HG03378 (cell line): ENCODE data around the gene OSBPL9.
A peak's percentile ranks its signal among the peaks of the same experiment; 100 is the strongest.
"Not testable (repeated sequence)": the region's sequence is repeated elsewhere in the genome, so short reads cannot be mapped to it uniquely, and the experiment has no call there.

ENCODE experiments used
- ATAC-seq: cut with Tn5 transposase; IDR thresholded peaks from one replicate; pipeline ENCODE4 v1.9.1; 2021; ENCODE audit warnings: mild to moderate bottlenecking, moderate library complexity; ENCODE audit not compliant: unreplicated experiment

OSBPL9 gene

DNA sequence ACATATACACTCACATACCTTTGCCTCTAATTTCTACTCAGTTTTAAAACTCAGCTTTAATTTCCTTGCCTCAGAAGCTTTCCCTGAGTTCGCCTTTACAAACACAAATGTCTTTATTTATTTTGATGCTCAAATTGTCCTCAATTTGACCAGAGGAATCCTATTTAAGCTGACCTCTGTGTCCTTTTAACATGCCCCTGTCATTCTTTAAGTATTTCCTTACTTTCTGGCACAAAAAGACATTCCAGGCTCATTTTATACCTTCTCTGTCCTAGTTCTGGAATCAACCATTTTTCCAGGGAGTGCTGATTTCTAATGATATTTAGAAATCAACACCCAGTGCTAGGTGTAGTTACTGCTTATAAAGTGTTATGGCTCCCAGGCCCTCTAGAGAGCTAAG lies 82.5 kb downstream of the OSBPL9 start:
- no peak for ATAC-seq

DNA sequence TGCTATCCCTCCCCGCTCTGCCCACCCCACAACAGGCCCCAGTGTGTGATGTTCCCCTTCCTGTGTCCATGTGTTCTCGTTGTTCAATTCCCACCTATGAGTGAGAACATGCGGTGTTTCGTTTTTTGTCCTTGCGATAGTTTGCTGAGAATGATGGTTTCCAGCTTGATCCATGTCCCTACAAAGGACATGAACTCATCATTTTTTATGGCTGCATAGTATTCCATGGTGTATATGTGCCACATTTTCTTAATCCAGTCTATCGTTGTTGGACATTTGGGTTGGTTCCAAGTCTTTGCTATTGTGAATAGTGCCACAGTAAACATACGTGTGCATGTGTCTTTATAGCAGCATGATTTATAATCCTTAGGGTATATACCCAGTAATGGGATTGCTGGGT lies 84.9 kb downstream of the OSBPL9 start:
- not testable (repeated sequence) for ATAC-seq

DNA sequence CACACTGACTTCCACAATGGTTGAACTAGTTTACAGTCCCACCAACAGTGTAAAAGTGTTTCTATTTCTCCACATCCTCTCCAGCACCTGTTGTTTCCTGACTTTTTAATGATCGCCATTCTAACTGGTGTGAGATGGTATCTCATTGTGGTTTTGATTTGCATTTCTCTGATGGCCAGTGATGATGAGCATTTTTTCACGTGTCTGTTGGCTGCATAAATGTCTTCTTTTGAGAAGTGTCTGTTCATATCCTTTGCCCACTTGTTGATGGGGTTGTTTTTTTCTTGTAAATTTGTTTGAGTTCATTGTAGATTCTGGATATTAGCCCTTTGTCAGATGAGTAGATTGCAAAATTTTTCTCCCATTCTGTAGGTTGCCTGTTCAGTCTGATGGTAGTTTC lies 85.3 kb downstream of the OSBPL9 start:
- ATAC-seq = not testable (repeated sequence)

DNA sequence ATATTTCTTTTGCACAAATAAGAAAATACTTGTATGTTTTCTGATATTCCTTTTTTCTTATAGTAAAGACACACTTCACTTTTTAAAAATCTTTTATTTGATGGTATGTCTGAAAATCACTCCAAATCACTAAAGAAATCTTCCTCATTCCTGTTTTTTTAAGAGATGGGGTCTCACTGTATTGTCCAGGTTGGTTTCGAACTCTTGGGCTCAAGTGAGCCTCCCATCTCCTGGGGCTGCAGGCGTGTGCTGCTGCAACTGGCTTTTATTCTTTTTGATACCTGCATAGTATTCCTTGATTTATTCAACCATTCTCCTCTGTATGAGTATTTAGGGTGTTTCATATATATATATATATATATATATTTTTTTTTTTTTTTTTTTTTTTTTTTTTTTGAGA lies 88.1 kb downstream of the OSBPL9 start:
- no peak for ATAC-seq

DNA sequence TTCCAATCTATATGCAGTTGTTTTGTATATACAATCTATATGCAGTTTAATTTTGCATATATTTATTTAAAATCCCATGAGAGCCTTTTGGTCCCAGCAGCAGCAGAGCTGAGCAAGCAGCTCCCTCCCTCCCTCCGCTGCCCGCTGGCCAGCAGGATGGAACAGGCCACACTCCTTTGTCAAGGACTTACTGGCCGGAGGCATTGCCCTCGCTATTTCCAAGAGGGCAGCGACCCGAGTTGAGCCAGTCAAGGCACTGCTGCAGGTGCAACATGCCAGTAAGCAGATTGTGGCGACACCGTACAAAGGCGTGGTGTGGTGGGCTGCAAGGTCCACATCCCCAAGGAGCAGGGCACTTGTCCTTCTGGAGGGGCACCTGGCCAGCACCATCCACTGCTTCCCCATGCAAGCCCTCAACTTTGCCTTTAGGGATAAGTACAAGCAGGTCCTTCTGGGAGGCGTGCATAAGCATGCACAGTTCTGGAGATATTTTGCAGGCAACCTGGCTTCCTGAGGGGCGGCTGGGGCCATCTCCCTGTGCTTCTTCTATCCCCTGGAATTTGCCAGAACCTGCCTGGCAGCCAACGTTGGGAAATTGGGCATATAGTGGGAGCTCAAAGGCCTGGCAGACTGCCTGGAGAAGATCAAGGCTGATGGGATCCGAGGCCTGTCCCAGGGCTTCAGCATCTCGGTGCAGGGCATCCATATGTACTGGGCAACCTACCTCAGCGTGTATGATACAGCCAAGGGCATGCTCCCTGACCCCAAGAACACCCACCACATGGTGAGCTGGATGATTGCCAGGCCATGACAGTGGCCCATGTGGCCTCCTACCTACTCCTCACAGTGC lies 92.2 kb downstream of the OSBPL9 start:
- ATAC-seq = no peak

DNA sequence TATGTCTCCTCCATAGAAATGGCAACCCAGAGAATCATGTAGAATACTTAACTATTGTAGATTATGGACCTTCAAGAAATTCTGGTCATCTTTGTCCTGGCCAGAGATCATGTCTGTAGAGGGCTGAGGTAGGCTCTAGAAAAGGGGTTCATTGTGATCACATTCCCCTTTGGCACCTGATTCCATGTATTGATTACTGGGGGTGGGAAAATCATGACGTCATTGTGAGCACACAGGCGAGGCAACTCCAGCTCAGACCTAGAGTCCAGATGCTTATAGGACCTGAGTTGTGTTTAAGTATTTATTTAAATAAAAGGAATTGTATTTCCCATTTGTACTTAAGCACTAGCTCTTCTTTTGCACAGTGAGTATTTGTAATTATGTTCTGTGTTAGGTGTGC lies 93.1 kb downstream of the OSBPL9 start:
- ATAC-seq = no peak

DNA sequence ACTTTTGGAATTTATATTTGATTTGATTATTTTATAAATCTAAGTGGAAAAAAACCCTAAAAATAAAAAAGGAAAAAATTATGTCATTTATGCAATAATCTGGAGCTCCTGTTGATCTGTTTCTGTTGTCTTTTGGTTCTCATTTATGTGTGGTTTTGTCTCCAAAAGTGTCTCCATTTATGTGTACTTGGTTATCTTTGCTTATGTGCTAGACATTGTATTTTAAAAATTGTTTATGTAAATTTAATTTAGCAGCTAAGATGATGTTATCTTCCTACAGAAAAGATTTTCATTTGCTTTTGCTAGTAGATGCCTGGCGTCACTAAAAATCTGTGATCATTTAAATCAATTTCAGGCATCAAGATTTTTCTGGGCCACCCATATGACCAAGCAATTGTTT lies 95.7 kb downstream of the OSBPL9 start:
- no peak for ATAC-seq

DNA sequence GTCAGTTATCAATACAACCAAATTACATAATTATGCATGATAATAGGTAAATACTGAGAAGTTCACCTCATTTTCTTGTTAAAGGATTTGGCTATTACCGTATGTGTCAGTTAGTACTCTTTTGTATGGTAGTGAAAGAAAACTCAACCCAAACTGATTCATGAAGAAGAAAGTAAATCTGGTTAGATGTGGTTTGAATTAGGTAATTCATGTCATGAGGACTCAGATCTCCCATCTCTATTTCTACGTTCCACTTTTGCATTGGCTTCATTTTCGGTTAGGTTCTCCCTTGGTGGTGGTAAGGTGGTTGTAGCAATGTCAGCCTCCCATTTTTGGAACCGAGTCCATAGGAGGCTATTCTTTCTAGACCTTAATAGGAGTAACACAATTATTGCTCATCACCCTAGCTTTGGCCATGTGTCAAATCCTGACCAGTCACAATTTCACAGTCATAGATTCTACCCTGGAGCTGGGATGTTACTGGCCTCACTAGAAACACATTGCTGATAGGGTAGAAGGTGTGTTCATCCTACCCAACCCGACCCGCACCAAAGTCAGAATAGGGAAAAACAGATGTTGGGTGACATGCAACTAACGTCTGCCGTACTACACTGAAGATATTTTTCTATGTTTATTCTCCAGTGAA lies 97.6 kb downstream of the OSBPL9 start:
- no peak for ATAC-seq

DNA sequence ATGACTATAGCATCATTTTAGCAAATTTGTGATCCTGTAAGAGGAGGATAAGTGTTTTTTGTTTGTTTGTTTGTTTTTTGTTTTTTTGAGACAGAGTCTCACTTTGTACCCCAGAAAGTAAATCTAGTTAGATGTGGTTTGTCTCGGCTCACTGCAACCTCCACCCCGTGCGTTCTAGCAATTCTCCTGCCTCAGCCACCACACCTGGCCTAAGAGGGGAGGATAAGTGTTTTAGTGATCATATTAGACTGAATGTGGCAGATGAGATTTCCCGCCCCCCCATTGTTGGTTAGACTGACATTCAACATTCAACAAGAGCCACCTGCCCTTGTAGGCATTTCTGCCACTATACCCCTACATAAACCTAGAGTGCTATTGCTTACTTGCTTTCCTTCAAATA lies 98.5 kb downstream of the OSBPL9 start:
- ATAC-seq = no peak

DNA sequence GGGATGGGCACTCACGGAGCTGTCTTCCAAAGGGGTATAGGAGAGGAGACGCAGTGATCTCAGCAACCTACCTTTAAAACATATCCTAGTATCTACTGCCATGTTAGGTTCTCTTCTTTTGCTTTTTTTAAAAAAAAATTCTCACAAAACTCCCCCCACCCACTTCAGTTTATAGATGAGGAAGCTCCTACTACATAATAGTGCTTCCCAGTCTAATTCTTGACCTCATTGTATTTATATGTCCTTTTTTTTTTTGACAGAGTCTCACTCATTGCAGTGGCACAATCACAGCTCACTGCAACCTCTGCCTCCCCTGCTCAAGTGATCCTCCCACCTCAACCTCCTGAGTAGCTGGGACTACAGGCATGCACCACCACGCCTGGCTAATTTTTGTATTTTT lies 99.9 kb downstream of the OSBPL9 start:
- ATAC-seq = no peak

DNA sequence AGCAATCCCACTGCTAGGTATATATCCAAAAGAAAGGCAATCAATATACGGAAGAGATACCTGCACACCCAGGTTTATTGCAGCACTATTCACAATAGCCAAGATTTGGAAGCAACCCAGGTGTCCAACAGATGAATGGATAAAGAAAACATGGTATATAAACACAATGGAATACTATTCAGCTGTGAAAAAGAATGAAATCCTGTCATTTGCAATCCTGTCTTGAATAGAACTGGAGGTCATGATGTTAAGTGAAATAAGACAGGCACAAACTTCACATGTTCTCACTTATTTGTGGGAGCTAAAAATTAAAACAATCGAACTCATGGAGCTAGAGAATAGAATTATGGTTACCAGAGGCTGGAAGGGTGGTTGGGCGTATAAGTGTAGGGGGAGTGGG lies 101.0 kb downstream of the OSBPL9 start:
- no peak for ATAC-seq

DNA sequence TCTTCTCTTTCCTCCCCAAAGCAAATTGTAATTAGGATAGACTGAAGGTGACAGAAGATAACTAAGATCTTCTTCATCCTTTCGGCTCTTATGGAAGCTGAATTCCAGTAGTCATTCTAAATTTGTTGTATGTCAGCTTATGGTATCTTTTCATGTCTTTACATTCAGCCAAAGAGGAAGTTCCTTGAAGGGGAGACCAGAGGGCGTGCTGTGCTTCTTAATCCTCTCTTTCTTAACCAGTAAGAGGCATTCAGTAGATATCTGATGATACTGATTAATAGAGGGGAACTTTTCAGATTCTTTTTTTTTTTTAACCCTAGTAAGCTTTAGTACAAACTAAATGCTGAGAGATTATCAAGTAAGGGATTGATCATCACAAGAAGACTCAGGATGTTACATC lies 102.3 kb downstream of the OSBPL9 start:
- no peak for ATAC-seq

DNA sequence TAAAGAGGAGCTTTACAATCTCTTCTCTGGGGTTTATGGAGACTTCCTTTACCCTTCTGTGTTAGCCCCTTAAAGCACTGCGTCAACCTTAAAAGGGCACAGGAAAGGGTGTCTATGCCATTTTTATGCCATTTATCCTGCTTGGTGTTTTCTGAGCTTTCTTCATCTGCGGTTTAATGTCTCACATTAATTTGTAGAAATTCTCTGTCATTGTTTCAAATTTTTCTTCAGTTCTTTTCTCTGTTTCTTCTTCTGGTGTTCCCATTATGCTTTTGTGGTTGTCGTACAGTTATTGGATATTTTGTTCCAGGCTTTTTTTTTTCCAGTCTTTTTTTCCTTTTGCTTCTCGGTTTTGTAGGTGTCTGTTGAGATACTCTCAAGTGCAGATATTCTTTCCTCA lies 107.9 kb downstream of the OSBPL9 start:
- no peak for ATAC-seq

DNA sequence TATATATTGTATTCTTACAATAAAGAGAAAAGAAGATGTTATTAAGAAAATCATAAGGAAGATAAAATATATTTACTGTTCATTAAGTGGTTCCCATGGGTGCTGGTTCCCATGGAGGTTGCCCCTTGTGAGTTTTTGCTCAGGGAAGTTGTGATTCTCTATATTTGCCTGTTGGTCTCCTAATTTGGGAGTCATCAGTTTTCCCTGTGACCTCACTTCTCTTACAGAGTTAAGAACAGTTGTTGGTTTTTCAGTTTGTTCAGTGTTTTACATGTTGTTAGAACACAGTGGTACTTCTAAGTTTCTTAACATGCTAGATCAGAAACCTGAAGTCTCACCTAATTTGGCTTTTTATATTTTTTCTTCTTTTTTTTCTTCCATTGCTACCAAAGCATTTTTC lies 109.2 kb downstream of the OSBPL9 start:
- no peak for ATAC-seq

DNA sequence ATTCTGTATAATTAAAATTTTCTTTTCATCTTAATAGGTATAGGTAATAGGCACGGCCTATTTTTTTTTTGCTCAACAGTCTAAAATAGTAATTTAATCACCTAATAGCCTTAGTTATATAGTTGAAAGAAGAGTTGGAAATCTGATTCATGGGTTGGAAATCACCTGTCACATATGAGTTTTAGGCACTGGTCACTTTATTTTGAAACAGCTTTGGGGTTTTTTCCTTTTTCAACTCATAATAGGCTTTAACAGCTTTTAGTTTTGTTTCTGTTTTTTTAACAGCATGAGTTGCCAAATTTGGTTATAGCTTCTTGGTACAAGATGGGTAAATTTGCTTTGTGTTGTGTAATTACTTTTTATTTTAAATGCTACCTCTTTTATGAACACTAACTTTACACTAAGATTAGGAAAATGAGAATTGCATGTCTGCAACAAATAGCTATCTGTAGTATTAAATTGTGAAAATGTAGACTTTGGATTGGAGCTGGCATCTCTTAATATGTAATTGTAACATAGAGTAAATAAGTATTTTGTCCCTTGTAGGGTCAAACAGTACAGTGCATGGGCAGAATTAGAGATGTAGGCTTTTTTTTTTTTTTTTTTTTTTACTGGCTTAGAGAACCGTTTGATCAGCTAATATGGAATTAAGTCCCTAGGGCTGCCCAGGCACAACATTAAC lies 109.8 kb downstream of the OSBPL9 start:
- ATAC-seq = no peak

DNA sequence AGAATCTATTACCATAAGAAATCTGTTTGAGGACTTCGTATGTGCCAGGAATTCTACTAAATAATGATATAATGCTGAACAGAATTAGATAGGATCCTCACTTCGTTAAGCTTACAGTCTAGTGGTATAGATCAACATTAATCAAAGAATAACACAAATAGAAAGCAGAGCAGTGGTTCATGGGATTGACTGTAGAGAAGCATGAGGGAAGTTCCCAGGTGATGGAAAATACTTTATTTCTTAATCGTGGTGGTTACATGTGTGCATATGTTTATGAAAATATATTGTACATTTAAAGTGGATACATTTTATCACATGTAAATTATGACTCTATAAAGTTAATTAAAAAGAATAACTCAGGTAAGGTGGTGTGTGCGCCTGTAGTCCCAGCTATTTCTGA lies 110.5 kb downstream of the OSBPL9 start:
- no peak for ATAC-seq

DNA sequence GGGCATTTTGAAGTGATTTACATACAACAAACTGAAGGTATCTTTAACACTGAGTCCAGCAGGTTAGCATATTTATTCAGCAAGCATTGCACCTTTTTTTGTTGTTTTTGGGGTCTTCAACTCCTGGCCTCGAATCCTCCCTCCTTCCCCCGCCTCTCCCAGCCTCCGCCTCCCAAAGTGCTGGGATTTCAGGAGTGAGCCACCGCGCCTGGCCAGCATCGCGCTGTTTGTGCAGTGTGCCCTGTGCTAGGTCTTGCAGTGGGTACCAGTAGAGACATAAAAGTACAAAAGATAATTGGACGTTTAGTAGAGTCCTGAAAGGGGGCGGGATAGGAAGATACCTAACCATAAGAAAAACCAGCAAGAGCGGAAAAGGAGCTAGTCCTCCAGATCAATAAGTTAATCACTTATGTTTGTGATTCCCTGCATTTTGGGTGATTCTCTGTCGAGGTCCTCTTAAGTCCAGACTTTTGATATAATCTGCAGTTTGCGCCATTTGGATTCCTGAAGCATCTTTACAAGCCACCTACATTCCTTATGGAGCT lies 111.8 kb downstream of the OSBPL9 start:
- ATAC-seq = no peak

DNA sequence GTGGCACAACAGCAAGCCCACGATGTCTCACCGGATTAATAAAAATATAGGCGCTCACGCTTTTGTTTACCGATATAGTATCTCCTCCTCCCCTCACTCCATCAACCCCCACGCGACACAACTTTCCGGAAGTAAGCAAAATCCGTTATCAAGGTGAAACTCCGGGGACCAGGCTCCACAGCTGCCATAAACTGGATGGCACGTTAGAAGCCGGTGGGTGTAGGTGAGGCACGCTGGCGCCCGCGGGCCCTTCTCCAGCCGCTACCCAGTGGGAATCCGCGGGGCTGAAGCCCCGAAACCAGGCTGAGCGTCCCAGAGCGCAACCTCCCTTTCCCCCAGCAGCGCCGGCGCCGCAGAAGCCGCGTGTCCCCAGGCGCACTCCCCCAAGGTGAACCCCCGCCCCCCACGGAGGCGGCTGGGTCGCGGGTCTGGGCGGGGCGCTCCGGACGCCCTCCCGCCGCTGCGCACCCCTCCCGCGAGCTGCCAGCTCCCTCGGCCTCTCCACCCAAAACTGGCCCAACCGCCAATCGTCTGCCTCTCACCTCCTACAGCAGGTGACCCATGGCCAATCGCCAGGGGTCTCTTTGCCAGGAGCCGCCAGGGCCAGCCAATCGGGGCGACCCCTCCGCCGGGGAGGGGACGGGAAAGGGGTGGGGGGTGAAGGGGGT lies 112.4 kb downstream of the OSBPL9 start:
- peak; percentile 85 for ATAC-seq

DNA sequence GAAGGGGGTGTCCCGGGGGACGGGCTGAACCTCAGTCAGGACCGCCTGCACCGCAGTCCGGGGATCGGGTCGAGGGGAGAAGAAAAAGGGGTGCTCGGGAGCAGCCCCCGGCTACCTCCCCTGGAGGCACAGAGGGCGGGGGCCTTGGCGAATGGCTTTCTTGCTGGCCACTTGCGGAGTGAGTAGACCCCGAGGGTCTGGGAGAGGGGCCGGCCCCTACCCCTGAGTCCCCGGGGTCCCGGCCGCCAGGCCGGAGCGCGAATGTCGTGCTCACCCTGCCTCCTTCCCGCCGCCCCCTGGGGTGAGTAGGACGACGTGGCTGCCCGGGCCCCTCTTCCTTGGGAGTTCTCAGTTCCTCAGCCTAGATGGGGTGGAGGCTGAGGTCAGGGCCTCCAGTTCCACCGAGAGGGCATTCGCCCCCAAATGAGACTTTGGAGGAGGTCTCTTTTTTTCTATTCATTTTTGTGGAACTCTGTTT lies 113.0 kb downstream of the OSBPL9 start:
- no peak for ATAC-seq

DNA sequence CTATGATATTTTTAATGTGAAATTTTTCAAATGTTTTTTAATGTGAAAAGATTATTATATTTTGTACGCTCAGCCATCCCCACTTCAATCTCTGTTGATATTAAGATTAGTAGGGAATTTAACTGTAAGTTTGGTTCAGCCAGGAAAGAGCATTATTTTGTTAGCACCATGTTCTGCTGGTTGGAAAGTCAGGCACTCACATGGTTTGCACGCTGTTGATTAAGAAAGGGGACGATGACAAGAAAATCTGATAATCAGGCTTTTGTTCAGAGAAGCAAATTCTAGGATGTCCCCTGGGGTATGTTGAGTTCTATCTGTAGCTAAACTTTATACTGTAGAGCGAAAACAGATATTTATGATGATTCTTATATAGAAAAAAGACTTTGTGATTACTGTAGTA lies 115.1 kb downstream of the OSBPL9 start:
- no peak for ATAC-seq
